Measurements from ENCODE around the gene PCNX2. TPM values are rescaled to one million over a fixed set of nuclear protein-coding genes. Genes with fewer than 3 reads are reported as not detected.
"Not testable (repeated sequence)": the region's sequence is repeated elsewhere in the genome, so short reads cannot be mapped to it uniquely, and the experiment has no call there.

PCNX2 gene
- total and polyA plus RNA-seq, 2 of the 13 experiments (the other 11 are each of a cell fraction or from before 2014, with no cell fraction given) = 0.11 to 0.42 TPM

DNA sequence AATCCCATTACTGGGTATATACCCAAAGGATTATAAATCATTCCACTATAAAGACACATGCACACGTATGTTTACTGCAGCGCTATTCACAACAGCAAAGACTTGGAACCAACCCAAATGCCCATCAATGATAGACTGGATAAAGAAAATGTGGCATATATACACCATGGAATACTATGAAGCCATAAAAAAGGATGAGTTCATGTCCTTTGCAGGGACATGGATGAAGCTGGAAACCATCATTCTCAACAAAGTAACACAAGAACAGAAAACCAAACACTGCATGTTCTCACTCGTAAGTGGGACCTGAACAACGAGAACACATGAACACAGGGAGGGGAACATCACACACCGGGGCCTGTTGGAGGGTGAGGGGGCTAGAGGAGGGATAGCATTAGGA, 291.9 kb downstream of the PCNX2 start:
- BruUV-seq (replicated peaks); H3K27me3 ChIP-seq (ENCODE audit: control insufficient read depth in 1 of 2, insufficient read depth in 2 of 2, low read length in 2 of 2); H2AFZ ChIP-seq (ENCODE audit: low read length); H3K79me2 ChIP-seq (ENCODE audit: insufficient read depth, low read length); H3K4me1 ChIP-seq (ENCODE audit: insufficient read depth, low read length); H3K27ac ChIP-seq (ENCODE audit: extremely low read length, insufficient read depth, low read length); CTCF ChIA-PET (ENCODE audit: low intra/inter-chr PET ratio, low total read pairs); ATAC-seq; H3K9ac ChIP-seq (ENCODE audit: insufficient read depth, low read depth, low read length); H3K4me3 ChIP-seq (replicated peaks in 1 of 3; ENCODE audit: insufficient read depth in 1 of 3, low read depth in 2 of 3, low read length in 3 of 3); H3K36me3 ChIP-seq (replicated peaks in 1 of 2; ENCODE audit: control insufficient read depth in 1 of 2, insufficient read depth in 2 of 2, low read length in 2 of 2); H3K9me3 ChIP-seq (ENCODE audit: low read length); intact Hi-C loops (cut with micrococcal nuclease; ENCODE audit: unreplicated experiment); H4K20me1 ChIP-seq (ENCODE audit: insufficient read depth, low read length); FAIRE-seq; in situ Hi-C loops (cut with HindIII; ENCODE audit: extremely low pct_ligation_motif_present, low pct_unique_long_range_greater_than_20kb); POLR2A ChIA-PET; DNase-seq (ENCODE audit: low spot score); H3K4me2 ChIP-seq (ENCODE audit: low read depth, low read length): not testable (repeated sequence)
- 21% methylated on average over 5 of the region's 5 CpGs for WGBS (ENCODE audit: low lambda C conversion rate)

DNA sequence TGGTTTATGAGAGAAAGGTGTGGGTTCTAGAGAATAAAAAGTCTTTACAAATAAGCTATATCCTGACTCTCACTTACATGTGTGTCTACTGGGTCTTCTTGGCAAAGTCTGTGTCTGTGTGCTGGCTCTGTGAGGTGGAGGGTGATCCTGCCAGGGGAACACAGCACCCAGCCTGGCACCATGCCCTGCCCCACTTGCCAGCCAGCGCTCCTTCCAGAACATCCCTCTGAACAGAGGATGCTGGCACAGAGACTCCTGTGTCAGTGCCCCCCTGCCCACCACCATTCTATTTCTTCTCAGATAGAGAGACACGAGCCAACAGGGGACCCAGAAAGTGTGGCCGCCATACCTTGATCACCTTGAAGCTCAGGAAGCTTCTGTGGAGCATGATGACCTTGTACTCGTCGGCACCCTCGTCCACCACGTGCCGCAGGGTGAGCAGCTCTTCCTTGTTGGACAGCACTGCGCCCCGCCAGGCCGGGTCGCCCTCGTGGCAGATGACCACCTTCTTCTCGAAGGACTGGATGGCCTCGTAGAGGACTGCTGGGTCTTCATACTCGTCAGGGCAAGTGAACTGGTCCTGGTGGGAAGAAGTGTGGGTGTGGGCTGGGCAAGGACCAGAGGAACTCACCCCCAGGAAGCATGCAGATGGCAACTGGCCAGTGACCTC, 295.4 kb downstream of the PCNX2 start:
- Histone ChIP-seq H4K20me1 (ENCODE audit: insufficient read depth, low read length) (no peaks in the 10 kb centered on the region), H3K27me3 (ENCODE audit: control insufficient read depth in 1 of 2, insufficient read depth in 2 of 2, low read length in 2 of 2) (peaks cover 0 to 1% of the 10 kb centered on the region in 2 experiments; a peak in 1 of 5 replicates), H3K9me3 (ENCODE audit: low read length) (no peaks in the 10 kb centered on the region), H2AFZ (ENCODE audit: low read length) (no peak overlapping the region), H3K4me3 (replicated peaks in 1 of 3; ENCODE audit: insufficient read depth in 1 of 3, low read depth in 2 of 3, low read length in 3 of 3) (no peak overlapping the region), H3K36me3 (replicated peaks in 1 of 2; ENCODE audit: control insufficient read depth in 1 of 2, insufficient read depth in 2 of 2, low read length in 2 of 2) (no peaks in the 10 kb centered on the region), H3K9ac (ENCODE audit: insufficient read depth, low read depth, low read length) (no peak overlapping the region), H3K4me1 (ENCODE audit: insufficient read depth, low read length) (no peaks in the 10 kb centered on the region), H3K4me2 (ENCODE audit: low read depth, low read length) (no peak overlapping the region), H3K27ac (ENCODE audit: extremely low read length, insufficient read depth, low read length) (no peak overlapping the region), H3K79me2 (ENCODE audit: insufficient read depth, low read length) (no peaks in the 10 kb centered on the region)
- FAIRE-seq (no peak), DNase-seq (ENCODE audit: low spot score) (no peak), ATAC-seq (no peak)
- no TSS peak for BruUV-seq (replicated peaks)
- 51% methylated on average over 12 of the region's 16 CpGs for WGBS (ENCODE audit: low lambda C conversion rate)
- POLR2A ChIA-PET = no interaction called here
- TF ChIP-seq TEAD2 (CRISPR knock-in tag; IDR thresholded peaks at IDR 0.05) = no peak
- in situ Hi-C loops (cut with HindIII; ENCODE audit: extremely low pct_ligation_motif_present, low pct_unique_long_range_greater_than_20kb) (no loop called here), intact Hi-C loops (cut with micrococcal nuclease; ENCODE audit: unreplicated experiment) (no loop called here)
- CTCF ChIA-PET (ENCODE audit: low intra/inter-chr PET ratio, low total read pairs) = no interaction called here

DNA sequence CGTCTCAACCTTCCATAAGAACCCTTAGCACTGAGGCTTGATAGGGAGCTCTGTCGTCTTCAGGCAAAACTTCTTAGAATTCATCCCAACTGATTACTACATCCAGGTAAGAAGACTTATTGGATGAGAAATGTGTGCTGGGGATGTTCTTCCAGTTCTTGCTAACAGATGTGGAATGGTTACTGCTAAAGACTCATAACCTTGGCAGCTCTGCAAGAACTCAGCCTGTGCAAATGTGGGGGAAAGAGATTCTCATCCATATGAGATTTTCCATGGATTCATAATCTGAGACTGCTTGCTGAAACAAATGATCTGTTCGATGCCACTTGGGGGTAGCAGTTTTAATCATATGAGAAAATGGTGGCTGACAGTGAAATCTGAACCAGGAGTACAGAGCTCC, 296.9 kb downstream of the PCNX2 start:
- TF ChIP-seq TCF12 (IDR thresholded peaks at IDR 0.05) = no peak
- no peak for TF ChIP-seq TCF12 (CRISPR knock-in tag; IDR thresholded peaks at IDR 0.05)
- TF ChIP-seq ATF2 (CRISPR knock-in tag; IDR thresholded peaks at IDR 0.05) = no peak
- no peak for TF ChIP-seq BORCS8-MEF2B (CRISPR knock-in tag; IDR thresholded peaks at IDR 0.05)
- no peak for TF ChIP-seq ZNF572 (CRISPR knock-in tag; IDR thresholded peaks at IDR 0.05)
- TF ChIP-seq ZNF605 (CRISPR knock-in tag; IDR thresholded peaks at IDR 0.05) = no peak
- TF ChIP-seq RARA (CRISPR knock-in tag; IDR thresholded peaks at IDR 0.05) = no peak
- no peak for TF ChIP-seq SIX1 (CRISPR knock-in tag; IDR thresholded peaks at IDR 0.05; ENCODE audit: borderline replicate concordance)
- Histone ChIP-seq H3K9me3 (ENCODE audit: low read length) (peaks cover 10% of the 10 kb centered on the region), H3K4me2 (ENCODE audit: low read depth, low read length) (no peak overlapping the region), H3K4me3 (replicated peaks in 1 of 3; ENCODE audit: insufficient read depth in 1 of 3, low read depth in 2 of 3, low read length in 3 of 3) (no peak overlapping the region), H3K4me1 (ENCODE audit: insufficient read depth, low read length) (no peaks in the 10 kb centered on the region), H3K9ac (ENCODE audit: insufficient read depth, low read depth, low read length) (no peak overlapping the region), H3K36me3 (replicated peaks in 1 of 2; ENCODE audit: control insufficient read depth in 1 of 2, insufficient read depth in 2 of 2, low read length in 2 of 2) (no peaks in the 10 kb centered on the region), H3K79me2 (ENCODE audit: insufficient read depth, low read length) (no peaks in the 10 kb centered on the region), H3K27ac (ENCODE audit: extremely low read length, insufficient read depth, low read length) (no peak overlapping the region), H2AFZ (ENCODE audit: low read length) (no peak overlapping the region), H3K27me3 (ENCODE audit: control insufficient read depth in 1 of 2, insufficient read depth in 2 of 2, low read length in 2 of 2) (peaks cover 0 to 1% of the 10 kb centered on the region in 2 experiments; a peak in 1 of 5 replicates), H4K20me1 (ENCODE audit: insufficient read depth, low read length) (no peaks in the 10 kb centered on the region)
- ATAC-seq = no peak
- 15% methylated on average over 3 of the region's 3 CpGs for WGBS (ENCODE audit: low lambda C conversion rate)
- intact Hi-C loops (cut with micrococcal nuclease; ENCODE audit: unreplicated experiment) (no loop called here), in situ Hi-C loops (cut with HindIII; ENCODE audit: extremely low pct_ligation_motif_present, low pct_unique_long_range_greater_than_20kb) (no loop called here)
- CTCF ChIA-PET (ENCODE audit: low intra/inter-chr PET ratio, low total read pairs) = no interaction called here
- DNase-seq (ENCODE audit: low spot score) = no peak
- FAIRE-seq = no peak
- no TSS peak for BruUV-seq (replicated peaks)
- POLR2A ChIA-PET = no interaction called here
